Osteocyte (in vitro differentiated cells): Measurements from ENCODE around the gene S1PR2. TPM values are rescaled to one million over a fixed set of nuclear protein-coding genes. Genes with fewer than 3 reads are reported as not detected.

Experiments used
- DNase-seq: peaks from one replicate; pipeline ENCODE4 v3.0.0; 2021; ENCODE audit warnings: mixed read lengths; ENCODE audit not compliant: unreplicated experiment; ENCODE audit errors: extremely low spot score
- H3K27ac Mint-ChIP-seq: one replicate; pipeline ENCODE4 v1.8.0; 2021; ENCODE audit warnings: mild to moderate bottlenecking, mixed read lengths; ENCODE audit not compliant: unreplicated experiment
- H3K27me3 Mint-ChIP-seq: one replicate; pipeline ENCODE4 v1.8.0; 2021; ENCODE audit warnings: mixed read lengths; ENCODE audit not compliant: unreplicated experiment
- H3K36me3 Mint-ChIP-seq: one replicate; pipeline ENCODE4 v1.8.0; 2021; ENCODE audit warnings: mixed read lengths; ENCODE audit not compliant: unreplicated experiment
- H3K4me1 Mint-ChIP-seq: one replicate; pipeline ENCODE4 v1.8.0; 2021; ENCODE audit warnings: mixed read lengths; ENCODE audit not compliant: unreplicated experiment
- H3K4me3 Mint-ChIP-seq: one replicate; pipeline ENCODE4 v1.8.0; 2021; ENCODE audit warnings: mild to moderate bottlenecking, moderate library complexity, mixed read lengths; ENCODE audit not compliant: unreplicated experiment
- H3K9me3 Mint-ChIP-seq: one replicate; pipeline ENCODE4 v1.8.0; 2021; ENCODE audit warnings: mixed read lengths; ENCODE audit not compliant: unreplicated experiment
- long read RNA-seq: library from polyadenylated mRNA; unstranded; transcript quantifications from one replicate; pipeline ENCODE4 v2.0.0, GENCODE V29; 2021
- total RNA-seq: library from RNA; stranded (reverse); gene quantifications from 2 replicates; pipeline ENCODE4 v1.2.1, GENCODE V29; 2021
- TF ChIP-seq, protein P1 (sequence below): fragments of 200-600 bp; sonication (generic); IDR thresholded peaks from 2 replicates; pipeline ENCODE4 v1.5.0; 2021; ENCODE audit warnings: antibody characterized with exemption, mild to moderate bottlenecking, moderate library complexity

The S1PR2 gene, protein sequence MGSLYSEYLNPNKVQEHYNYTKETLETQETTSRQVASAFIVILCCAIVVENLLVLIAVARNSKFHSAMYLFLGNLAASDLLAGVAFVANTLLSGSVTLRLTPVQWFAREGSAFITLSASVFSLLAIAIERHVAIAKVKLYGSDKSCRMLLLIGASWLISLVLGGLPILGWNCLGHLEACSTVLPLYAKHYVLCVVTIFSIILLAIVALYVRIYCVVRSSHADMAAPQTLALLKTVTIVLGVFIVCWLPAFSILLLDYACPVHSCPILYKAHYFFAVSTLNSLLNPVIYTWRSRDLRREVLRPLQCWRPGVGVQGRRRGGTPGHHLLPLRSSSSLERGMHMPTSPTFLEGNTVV
- total RNA-seq, result 21.8 and 23.6 TPM in 2 replicates
- long read RNA-seq, partial matches to known transcripts, result 0 of 4 reads
- long read RNA-seq, other reads (novel, unspliced or antisense), result 4 of 4 reads

DNA sequence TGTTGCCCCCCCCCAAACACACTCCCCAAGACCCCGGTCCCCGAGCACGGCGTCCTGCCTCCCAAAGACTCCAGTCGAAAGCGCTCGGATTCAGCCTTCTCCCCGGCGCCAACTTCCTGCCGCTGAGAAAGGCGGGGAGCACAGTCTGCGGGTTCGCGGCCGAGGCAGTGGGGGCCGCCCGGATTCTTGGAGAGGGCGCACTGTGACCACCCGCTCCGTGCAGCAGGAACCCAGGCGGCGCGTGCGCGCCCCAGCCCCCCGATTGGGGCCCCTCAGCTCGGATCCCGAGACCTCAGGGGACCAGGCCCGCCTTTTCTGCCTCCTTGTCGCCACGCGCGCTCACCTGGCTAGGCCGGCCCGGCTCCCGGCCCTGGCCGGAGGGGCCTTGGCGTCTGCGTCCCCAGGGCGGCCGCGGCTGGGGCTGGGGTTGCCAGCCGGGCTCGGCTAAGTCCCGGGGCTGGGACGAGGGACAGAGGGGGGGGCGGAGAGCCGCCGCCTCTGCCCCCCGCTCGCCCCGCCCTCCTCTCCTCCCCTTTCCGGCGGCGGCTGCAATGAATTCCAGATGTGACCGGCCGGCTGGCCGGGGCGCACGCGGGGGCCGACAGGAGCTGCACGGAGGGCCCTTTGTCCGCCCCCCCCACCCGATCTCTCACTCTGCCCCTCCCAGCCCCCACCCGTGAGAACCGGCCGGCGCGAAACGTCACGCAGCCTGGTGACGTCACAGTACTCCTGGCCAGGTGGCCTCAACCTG lies at the start of gene S1PR2:
S1PR2 (minus strand) TSS at position 471 of the 751 bp plus-strand sequence. CDS start 6,426 bp downstream, outside the sequence.
- DNase-seq, result peak; percentile 94
- no peaks in the 10 kb centered on the region for H3K9me3 Mint-ChIP-seq
- H3K4me1 Mint-ChIP-seq, result peaks cover 32% of the 10 kb centered on the region
- no peaks in the 10 kb centered on the region for H3K27me3 Mint-ChIP-seq
- H3K36me3 Mint-ChIP-seq, result no peaks in the 10 kb centered on the region
- H3K27ac Mint-ChIP-seq, result peak within 1 kb of the TSS; percentile 82
- peak within 1 kb of the TSS; percentile 87 for H3K4me3 Mint-ChIP-seq
- TF ChIP-seq, protein P1, sequence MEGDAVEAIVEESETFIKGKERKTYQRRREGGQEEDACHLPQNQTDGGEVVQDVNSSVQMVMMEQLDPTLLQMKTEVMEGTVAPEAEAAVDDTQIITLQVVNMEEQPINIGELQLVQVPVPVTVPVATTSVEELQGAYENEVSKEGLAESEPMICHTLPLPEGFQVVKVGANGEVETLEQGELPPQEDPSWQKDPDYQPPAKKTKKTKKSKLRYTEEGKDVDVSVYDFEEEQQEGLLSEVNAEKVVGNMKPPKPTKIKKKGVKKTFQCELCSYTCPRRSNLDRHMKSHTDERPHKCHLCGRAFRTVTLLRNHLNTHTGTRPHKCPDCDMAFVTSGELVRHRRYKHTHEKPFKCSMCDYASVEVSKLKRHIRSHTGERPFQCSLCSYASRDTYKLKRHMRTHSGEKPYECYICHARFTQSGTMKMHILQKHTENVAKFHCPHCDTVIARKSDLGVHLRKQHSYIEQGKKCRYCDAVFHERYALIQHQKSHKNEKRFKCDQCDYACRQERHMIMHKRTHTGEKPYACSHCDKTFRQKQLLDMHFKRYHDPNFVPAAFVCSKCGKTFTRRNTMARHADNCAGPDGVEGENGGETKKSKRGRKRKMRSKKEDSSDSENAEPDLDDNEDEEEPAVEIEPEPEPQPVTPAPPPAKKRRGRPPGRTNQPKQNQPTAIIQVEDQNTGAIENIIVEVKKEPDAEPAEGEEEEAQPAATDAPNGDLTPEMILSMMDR, result no peak

DNA sequence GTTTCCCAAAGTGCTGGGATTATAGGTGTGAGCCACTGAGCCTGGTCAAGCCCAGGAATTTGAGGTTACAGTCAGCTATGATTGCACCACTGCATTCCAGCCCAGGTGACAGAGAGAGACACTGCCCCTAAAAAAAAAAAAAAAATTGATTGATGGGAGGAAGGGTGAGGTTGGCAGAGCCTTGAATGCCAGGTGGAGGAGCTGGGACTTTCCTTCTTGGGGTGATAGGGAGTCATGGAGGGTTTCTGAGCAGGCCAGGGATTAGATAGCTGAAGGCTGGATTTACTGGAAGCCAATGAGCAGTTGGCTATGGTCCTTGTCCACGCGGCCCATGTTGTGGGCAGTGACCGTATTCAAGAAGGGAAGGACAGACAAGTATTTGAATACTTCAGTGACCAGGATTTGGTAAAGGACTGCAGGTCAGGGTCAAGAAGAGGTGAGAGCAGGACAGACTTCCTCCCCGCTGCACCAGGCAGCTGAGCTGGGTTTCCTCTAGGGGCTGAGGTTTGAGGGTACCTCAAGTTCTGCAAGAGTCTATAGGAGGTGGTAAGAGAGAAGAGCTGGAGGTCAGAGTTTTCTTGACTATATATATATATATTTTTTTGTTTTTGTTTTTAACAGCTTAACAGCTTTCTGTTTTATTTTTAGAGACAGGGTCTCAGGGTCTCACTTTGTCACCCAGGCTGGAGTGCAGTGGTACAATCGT lies 48.8 kb upstream of the S1PR2 start:
- Mint-ChIP-seq H3K27me3 (no peaks in the 10 kb centered on the region), H3K9me3 (no peaks in the 10 kb centered on the region), H3K27ac (no peak overlapping the region), H3K4me1 (peaks cover 13% of the 10 kb centered on the region), H3K36me3 (peaks cover 13% of the 10 kb centered on the region), H3K4me3 (no peak overlapping the region)
- no peak for DNase-seq
- TF ChIP-seq, protein P1, result no peak

DNA sequence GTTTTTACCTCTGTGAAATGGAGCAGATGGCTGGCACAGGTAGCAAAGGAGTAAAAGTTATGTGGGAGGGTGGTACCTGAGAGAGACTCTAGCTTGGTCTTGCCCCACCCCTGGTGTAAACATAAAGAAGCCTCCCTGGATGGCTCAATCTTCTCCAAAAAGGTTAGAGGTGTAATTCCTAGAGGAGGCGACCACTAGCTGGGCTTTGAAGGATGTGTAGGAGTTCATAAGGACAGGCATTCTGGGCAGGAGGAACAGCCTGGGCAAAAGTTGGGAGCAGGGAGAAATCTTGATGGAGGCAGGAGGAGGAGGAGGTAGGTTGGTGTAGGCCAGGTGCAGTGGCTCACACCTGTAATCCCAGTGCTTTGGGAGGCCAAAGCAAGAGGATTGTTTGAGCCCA lies 47.8 kb upstream of the S1PR2 start:
- H3K36me3 Mint-ChIP-seq, result peaks cover 18% of the 10 kb centered on the region
- H3K27ac Mint-ChIP-seq, result no peak overlapping the region
- peaks cover 15% of the 10 kb centered on the region for H3K4me1 Mint-ChIP-seq
- H3K9me3 Mint-ChIP-seq, result no peaks in the 10 kb centered on the region
- H3K27me3 Mint-ChIP-seq, result no peaks in the 10 kb centered on the region
- DNase-seq, result no peak
- no peak overlapping the region for H3K4me3 Mint-ChIP-seq
- TF ChIP-seq, protein P1, result no peak

DNA sequence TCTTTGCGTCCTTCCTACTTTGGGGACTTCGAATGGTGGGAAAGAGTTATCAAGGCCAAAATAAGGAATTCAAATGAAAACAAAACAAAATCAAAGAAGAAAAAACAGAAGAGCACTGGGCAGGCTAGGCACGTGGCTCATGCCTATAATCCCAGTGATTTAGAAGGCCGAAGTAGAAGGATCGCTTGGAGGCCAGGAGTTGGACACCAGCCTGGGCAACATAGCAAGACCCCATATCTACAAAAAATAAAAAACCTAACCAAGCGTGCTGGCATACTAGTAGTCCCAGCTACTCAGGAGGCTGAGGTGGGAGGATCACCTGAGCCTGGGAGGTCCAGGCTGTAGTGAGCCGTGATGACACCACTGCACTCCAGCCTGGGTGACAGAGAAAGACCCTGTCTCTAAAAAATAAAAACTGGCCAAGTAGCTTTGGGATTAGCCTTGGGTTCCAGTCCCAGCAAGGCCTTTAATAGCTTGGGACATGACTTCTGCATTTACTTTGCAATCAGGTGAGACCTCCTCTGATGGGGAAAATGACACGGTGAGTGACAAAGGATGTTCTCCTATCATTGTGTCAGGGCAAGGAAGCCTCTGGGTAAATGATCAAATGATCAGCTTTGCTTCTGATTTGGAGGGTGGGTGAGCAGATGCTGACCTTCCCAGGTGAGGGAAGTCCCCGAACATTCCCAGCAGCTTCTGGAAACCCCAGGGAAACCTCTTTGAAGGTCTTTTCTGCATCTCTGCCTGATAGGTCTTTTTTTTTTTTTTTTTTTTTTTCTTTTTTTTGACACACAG lies 46.9 kb upstream of the S1PR2 start:
- H3K9me3 Mint-ChIP-seq, result no peaks in the 10 kb centered on the region

More for the DNA sequence above, 46.9 kb upstream of the S1PR2 start:
- no peaks in the 10 kb centered on the region for H3K27me3 Mint-ChIP-seq
- H3K4me3 Mint-ChIP-seq, result no peak overlapping the region
- peaks cover 18% of the 10 kb centered on the region for H3K36me3 Mint-ChIP-seq
- TF ChIP-seq, protein P1, result no peak
- no peak for DNase-seq
- H3K4me1 Mint-ChIP-seq, result peaks cover 16% of the 10 kb centered on the region
- H3K27ac Mint-ChIP-seq, result peak overlapping the region; percentile 64
